Endothelial cell of umbilical vein (primary cell): ENCODE data around the gene REM2. TPM values are rescaled to one million over a fixed set of nuclear protein-coding genes. Genes with fewer than 3 reads are reported as not detected.

Experiments used
- BruUV-seq: library from RNA; stranded (reverse); fragments of 400-500 nt; replicated peaks from 2 replicates; lab custom pipeline; 2021; lab: Mats Ljungman, UMichigan
- CTCF ChIA-PET: fragments of 300-600, 350-600 bp; sonication (Branson Sonifier 250); formaldehyde crosslinking; loops from one replicate; lab custom pipeline; 2021; ENCODE audit warnings: antibody characterized with exemption, inconsistent platforms; lab: Charles Lee
- POLR2A ChIA-PET: fragments of 300-600, 350-600 bp; sonication (Branson Sonifier 250); formaldehyde crosslinking; loops from one replicate; lab custom pipeline; 2021; ENCODE audit warnings: antibody characterized with exemption, inconsistent platforms; lab: Charles Lee
- DNase-seq: peaks from one replicate; pipeline ENCODE4 v3.0.0-alpha.2; 2011; ENCODE audit warnings: low read depth, low spot score
- FAIRE-seq: peaks from 2 replicates; lab custom pipeline; 2011; peaks lifted over from hg19 to GRCh38; lab: Jason Lieb, UNC
- H2AFZ ChIP-seq: 2 replicates; pipeline ENCODE4 v1.6.0; 2012; ENCODE audit warnings: low read depth, low read length, control low read depth, inconsistent platforms
- H3K27ac ChIP-seq: 2 replicates; pipeline ENCODE4 v1.5.1; 2011; ENCODE audit warnings: low read depth, mild to moderate bottlenecking, control low read depth, low read length, moderate library complexity; ENCODE audit not compliant: insufficient read depth
- H3K27me3 ChIP-seq, 2 experiments: 2 replicates each; pipeline versions ENCODE4 v1.6.0 to v1.6.1; 2011; ENCODE audit warnings: low read length in 2 of 2, mixed read lengths in 1 of 2; ENCODE audit not compliant: control insufficient read depth in 2 of 2, insufficient read depth in 2 of 2
- H3K36me3 ChIP-seq, 2 experiments: 2 replicates in 1 of 2; 3 replicates in 1 of 2; pipeline ENCODE4 v1.5.1; 2011; ENCODE audit warnings: low read length in 2 of 2, mild to moderate bottlenecking in 1 of 2, moderate library complexity in 1 of 2; ENCODE audit not compliant: control insufficient read depth in 2 of 2, insufficient read depth in 2 of 2; ENCODE audit errors: extremely low read depth in 1 of 2
- H3K4me1 ChIP-seq: 3 replicates; pipeline ENCODE4 v1.5.1; 2011; ENCODE audit warnings: mild to moderate bottlenecking, low read length; ENCODE audit not compliant: control insufficient read depth, insufficient read depth; ENCODE audit errors: extremely low read depth
- H3K4me2 ChIP-seq: 2 replicates; pipeline ENCODE4 v1.6.1; 2011; ENCODE audit warnings: low read length, control low read depth, mixed read lengths; ENCODE audit not compliant: insufficient read depth
- H3K4me3 ChIP-seq, 3 experiments: fragments of 200-600 bp in 1 of 3; sonication (generic), shearing (Covaris generic) in 1 of 3; replicated peaks in 1 of 3; 2 replicates each; pipeline ENCODE4 v1.5.1; 2011 to 2016; ENCODE audit warnings: control low read depth in 3 of 3, low read length in 3 of 3, mild to moderate bottlenecking in 2 of 3, inconsistent platforms in 1 of 3, low read depth in 1 of 3, moderate library complexity in 1 of 3; ENCODE audit not compliant: insufficient read depth in 1 of 3
- H3K79me2 ChIP-seq: 2 replicates; pipeline ENCODE4 v1.6.0; 2012; ENCODE audit warnings: low read length, inconsistent platforms; ENCODE audit not compliant: control insufficient read depth, insufficient read depth
- H3K9ac ChIP-seq: replicated peaks from 2 replicates; pipeline ENCODE3; 2011; ENCODE audit warnings: low read length, control low read depth; ENCODE audit not compliant: insufficient read depth; ENCODE audit errors: extremely low read depth
- H3K9me1 ChIP-seq: replicated peaks from 3 replicates; pipeline ENCODE4 v1.6.0; 2011; ENCODE audit warnings: mild to moderate bottlenecking, low read length; ENCODE audit not compliant: control insufficient read depth, insufficient read depth; ENCODE audit errors: extremely low read depth
- H3K9me3 ChIP-seq: replicated peaks from 2 replicates; pipeline ENCODE4 v1.5.1; 2012; ENCODE audit warnings: low read length, inconsistent platforms; ENCODE audit not compliant: control insufficient read depth, insufficient read depth
- H4K20me1 ChIP-seq: replicated peaks from 2 replicates; pipeline ENCODE3; 2011; ENCODE audit warnings: mild to moderate bottlenecking, low read length; ENCODE audit not compliant: control insufficient read depth, insufficient read depth; ENCODE audit errors: extremely low read depth
- CTCF ChIP-seq, 2 donors: IDR thresholded peaks; 1 replicate in 1 of 2; 2 replicates in 1 of 2; pipeline ENCODE4 v1.5.1; 2011; ENCODE audit warnings: low read length in 2 of 2, mild to moderate bottlenecking in 2 of 2, moderate library complexity in 2 of 2, control low read depth in 1 of 2, inconsistent platforms in 1 of 2, low read depth in 1 of 2; ENCODE audit not compliant: insufficient read depth in 1 of 2; ENCODE audit errors: extremely low read depth in 1 of 2
- EZH2 ChIP-seq: IDR thresholded peaks from 2 replicates; pipeline ENCODE4 v1.6.1; 2012; ENCODE audit warnings: borderline replicate concordance, low read depth, mild to moderate bottlenecking, moderate library complexity, low read length, inconsistent platforms; ENCODE audit not compliant: severe bottlenecking
- FOS ChIP-seq: IDR thresholded peaks from 2 replicates; pipeline ENCODE4 v1.6.1; 2011; ENCODE audit warnings: mild to moderate bottlenecking, low read length, moderate library complexity, borderline replicate concordance; ENCODE audit not compliant: insufficient read depth
- GATA2 ChIP-seq: IDR thresholded peaks from 2 replicates; pipeline ENCODE4 v1.7.0; 2011; ENCODE audit warnings: low read depth, mild to moderate bottlenecking, moderate library complexity, mixed read lengths, low read length; ENCODE audit not compliant: insufficient read length, insufficient read depth
- JUN ChIP-seq: IDR thresholded peaks from 2 replicates; pipeline ENCODE4 v1.6.1; 2011; ENCODE audit warnings: borderline replicate concordance, low read depth; ENCODE audit not compliant: insufficient read length, insufficient read depth
- MYC ChIP-seq: IDR thresholded peaks from one replicate; pipeline ENCODE4 v1.6.1; 2011; ENCODE audit warnings: mild to moderate bottlenecking, low read depth, low read length
- POLR2A ChIP-seq: IDR thresholded peaks from 2 replicates; pipeline ENCODE4 v1.6.1; 2012; ENCODE audit warnings: low read depth, mild to moderate bottlenecking, control low read depth, low read length
- POLR2AphosphoS5 ChIP-seq: IDR thresholded peaks from 2 replicates; pipeline ENCODE4 v1.6.1; 2012; ENCODE audit warnings: low read depth, mild to moderate bottlenecking, control low read depth, low read length, moderate library complexity; ENCODE audit not compliant: insufficient read depth
- dilution Hi-C: fragments of 300-500 bp; cut with MboI; formaldehyde crosslinking; loops from one replicate; pipeline ENCODE4 v1.15.0; 2019; ENCODE audit warnings: low sequenced_read_pairs; ENCODE audit not compliant: extremely low pct_ligation_motif_present
- intact Hi-C: fragments of 100-400 bp; cut with micrococcal nuclease; formaldehyde crosslinking; loops from one replicate; pipeline ENCODE4 v1.10.0; 2022
- polyA plus RNA-seq, 4 experiments: library from polyadenylated mRNA; depleted of rRNA in 3 of 4; stranded (reverse) in 3 of 4; unstranded in 1 of 4; fragments of >200 nt; gene quantifications; 2 replicates each; pipeline versions ENCODE4 v1.2.1 to v1.2.3, GENCODE V29; 2011 to 2012; ENCODE audit warnings: missing spikeins in 1 of 4
- total RNA-seq: library from RNA; stranded (reverse); gene quantifications from 2 replicates; pipeline ENCODE4 v1.2.3, GENCODE V29; 2021
- TF ChIP-seq, protein P1 (sequence below): IDR thresholded peaks from 2 replicates; pipeline ENCODE4 v1.6.1; 2011; ENCODE audit not compliant: insufficient read depth, insufficient read length

Gene REM2
- total and polyA plus RNA-seq, 2 donors (not counting 3 experiments of a cell fraction or from before 2014, with no cell fraction given), result 0.33 TPM; not detected in 1

GRCh38 chr14:22888662-22889061, 5.6 kb downstream of the REM2 start:
- no peak for FAIRE-seq
- Histone ChIP-seq H3K27ac (no peak overlapping the region), H2AFZ (no peak overlapping the region), H3K9me1 (no peaks in the 10 kb centered on the region), H3K4me2 (no peak overlapping the region), H3K27me3 (no peaks in the 10 kb centered on the region), H3K9ac (no peak overlapping the region), H3K4me3 (no peak overlapping the region), H3K36me3 (no peaks in the 10 kb centered on the region), H4K20me1 (no peaks in the 10 kb centered on the region), H3K79me2 (no peaks in the 10 kb centered on the region), H3K9me3 (no peaks in the 10 kb centered on the region), H3K4me1 (no peaks in the 10 kb centered on the region)
- ChIA-PET CTCF (interaction anchor here (1.2 to 11.4 kb wide), 3 partner anchors 13 to 318 kb away, joined by 3 to 80 read pairs (median 5); no protein-coding TSS in a partner anchor), POLR2A (interaction anchor here (0.6 to 0.7 kb wide), 3 partner anchors 17 to 85 kb away, joined by 3 to 10 read pairs (median 5); no protein-coding TSS in a partner anchor)
- no peak for DNase-seq
- BruUV-seq, result no TSS peak
- TF ChIP-seq POLR2A, result no peak
- TF ChIP-seq EZH2, result no peak
- TF ChIP-seq FOS, result no peak
- no peak for TF ChIP-seq MYC
- no peak for TF ChIP-seq GATA2
- TF ChIP-seq JUN, result no peak
- intact Hi-C loops (no loop called here), dilution Hi-C loops (no loop called here)

- Histone ChIP-seq H3K9me3 (no peaks in the 10 kb centered on the region), H3K9ac (no peak overlapping the region), H4K20me1 (no peaks in the 10 kb centered on the region), H3K27ac (no peak overlapping the region), H3K79me2 (no peaks in the 10 kb centered on the region), H3K9me1 (no peaks in the 10 kb centered on the region), H3K4me1 (no peaks in the 10 kb centered on the region), H3K27me3 (no peaks in the 10 kb centered on the region), H2AFZ (no peak overlapping the region), H3K36me3 (no peaks in the 10 kb centered on the region), H3K4me2 (no peak overlapping the region), H3K4me3 (no peak overlapping the region)
- dilution Hi-C loops (no loop called here), intact Hi-C loops (no loop called here)
- no peak for FAIRE-seq
- TF ChIP-seq POLR2AphosphoS5, result no peak
- TF ChIP-seq FOS, result no peak
- TF ChIP-seq POLR2A, result no peak
- no peak for TF ChIP-seq GATA2
- TF ChIP-seq, protein P1, sequence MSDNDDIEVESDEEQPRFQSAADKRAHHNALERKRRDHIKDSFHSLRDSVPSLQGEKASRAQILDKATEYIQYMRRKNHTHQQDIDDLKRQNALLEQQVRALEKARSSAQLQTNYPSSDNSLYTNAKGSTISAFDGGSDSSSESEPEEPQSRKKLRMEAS, result no peak
- TF ChIP-seq EZH2, result no peak
- no peak for TF ChIP-seq CTCF (IDR thresholded peaks at IDR 0.05; ENCODE audit: extremely low read depth in 1 of 2, insufficient read depth in 1 of 2, low read depth in 1 of 2, low read length in 2 of 2)
- TF ChIP-seq JUN, result no peak
- no peak for TF ChIP-seq MYC
- ChIA-PET POLR2A (no interaction called here), CTCF (interaction anchor here (1.4 to 11.4 kb wide), 5 partner anchors 8 to 26 kb away, joined by 3 to 80 read pairs (median 3); no protein-coding TSS in a partner anchor)
- no peak for DNase-seq
- BruUV-seq, result no TSS peak
Measured at GRCh38 chr14:22890416-22890815, 7.4 kb downstream of the REM2 start.
